GM21367 (cell line): ENCODE measurements around the gene CCDC174.
"Not testable (repeated sequence)": the region's sequence is repeated elsewhere in the genome, so short reads cannot be mapped to it uniquely, and the experiment has no call there.

ENCODE experiments used
- ATAC-seq: cut with Tn5 transposase; IDR thresholded peaks from one replicate; pipeline ENCODE4 v1.9.1; 2021; ENCODE audit not compliant: unreplicated experiment

Gene CCDC174

DNA sequence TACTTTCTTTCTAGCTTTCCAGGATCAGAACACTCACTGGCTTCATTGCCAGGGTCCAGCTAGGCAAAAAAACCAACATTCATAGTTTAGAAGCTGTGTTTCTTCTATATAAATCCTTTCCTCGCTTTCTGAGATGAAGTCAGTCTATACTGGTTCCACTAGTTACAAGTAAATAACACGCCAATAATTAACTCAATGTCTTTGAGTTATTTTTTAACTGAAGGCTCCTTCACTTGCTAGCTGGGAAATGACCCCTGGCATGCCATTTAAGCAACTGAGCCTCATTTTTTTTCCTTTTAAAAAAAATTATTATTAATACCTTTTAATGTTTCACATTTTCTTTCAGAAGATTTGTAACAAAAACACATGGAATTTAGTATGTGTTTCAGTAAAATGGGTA, 2.1 kb upstream of the CCDC174 start:
- ATAC-seq, result no peak

DNA sequence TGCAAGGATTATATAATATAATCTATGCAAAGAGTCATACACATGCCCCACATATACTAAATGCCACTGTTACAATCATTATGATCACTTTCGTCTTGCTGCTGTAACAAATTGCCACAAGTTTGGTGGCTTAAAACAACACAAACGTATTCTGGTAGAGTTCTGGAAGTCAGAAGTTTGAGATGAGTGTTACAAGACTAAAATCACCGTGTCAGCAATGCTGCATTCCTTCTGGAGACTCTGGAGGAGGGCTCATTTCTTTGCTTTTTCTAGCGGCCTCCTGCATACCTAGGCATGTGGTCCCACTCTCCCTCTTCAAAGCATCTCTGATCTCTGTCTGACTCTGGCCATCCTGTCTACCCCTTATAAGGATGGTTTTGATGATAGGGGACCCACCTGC, 1.4 kb upstream of the CCDC174 start:
- ATAC-seq, result no peak

DNA sequence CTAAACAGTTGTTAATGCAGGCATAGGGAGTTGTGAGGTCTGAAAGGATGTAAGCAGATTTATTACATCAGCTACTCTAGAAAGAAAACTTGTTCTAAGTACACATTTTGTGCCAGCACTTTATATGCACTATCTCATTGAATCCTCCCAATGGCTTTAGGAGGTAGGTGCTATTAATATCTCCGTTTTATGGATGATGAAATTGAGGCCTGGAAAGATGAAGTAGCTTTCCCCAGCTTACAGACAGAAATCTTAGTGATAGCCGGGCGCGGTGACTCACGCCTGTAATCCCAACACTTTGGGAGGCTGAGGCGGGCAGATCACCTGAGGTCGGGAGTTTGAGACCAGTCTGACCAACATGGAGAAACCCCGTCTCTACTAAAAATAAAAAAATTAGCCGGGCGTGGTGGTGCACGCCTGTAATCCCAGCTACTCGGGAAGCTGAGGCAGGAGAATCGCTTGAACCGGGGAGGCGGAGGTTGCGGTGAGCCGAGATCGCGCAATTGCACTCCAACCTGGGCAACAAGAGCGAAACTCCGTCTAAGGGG, 872 bp downstream of the CCDC174 start:
- not testable (repeated sequence) for ATAC-seq

DNA sequence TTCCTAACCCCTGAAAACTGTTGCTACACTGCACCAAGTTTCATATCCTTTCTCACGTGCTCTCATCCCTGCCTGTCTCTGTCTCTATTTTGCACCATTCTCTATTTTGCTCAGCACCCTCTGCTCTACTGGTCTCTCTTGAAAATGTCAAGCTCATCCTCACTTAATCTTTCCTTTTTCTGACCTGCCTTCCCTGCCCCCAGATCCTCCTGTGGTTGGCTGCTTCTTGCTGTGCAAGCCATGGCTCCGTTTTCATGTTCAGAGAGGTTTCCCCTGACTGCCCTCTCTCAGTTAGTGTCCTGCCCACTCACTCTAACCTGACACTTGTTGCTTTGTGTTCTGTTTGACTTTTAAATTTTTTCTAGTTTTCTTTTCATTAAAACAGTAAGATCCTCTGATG, 6.0 kb downstream of the CCDC174 start:
- no peak for ATAC-seq

DNA sequence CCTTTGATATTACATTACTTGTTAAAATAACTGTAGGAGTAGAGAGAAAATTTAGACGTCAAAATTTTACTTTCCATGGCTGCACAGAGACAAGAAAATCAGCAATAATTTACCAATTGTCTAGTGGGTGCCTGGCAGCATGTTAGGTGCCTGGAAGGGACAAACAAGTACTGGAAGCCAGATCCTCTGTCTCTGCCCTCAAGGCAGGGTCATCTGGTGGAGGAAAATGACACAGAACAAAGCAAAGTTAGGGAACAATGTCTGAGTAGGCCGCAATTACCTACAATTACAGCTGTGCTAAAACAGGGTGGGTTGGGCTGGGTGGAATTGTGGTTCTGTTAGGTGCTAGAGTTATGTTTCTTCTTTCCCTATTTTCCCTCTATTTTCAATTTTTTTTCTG, 7.4 kb downstream of the CCDC174 start:
- ATAC-seq, result no peak

DNA sequence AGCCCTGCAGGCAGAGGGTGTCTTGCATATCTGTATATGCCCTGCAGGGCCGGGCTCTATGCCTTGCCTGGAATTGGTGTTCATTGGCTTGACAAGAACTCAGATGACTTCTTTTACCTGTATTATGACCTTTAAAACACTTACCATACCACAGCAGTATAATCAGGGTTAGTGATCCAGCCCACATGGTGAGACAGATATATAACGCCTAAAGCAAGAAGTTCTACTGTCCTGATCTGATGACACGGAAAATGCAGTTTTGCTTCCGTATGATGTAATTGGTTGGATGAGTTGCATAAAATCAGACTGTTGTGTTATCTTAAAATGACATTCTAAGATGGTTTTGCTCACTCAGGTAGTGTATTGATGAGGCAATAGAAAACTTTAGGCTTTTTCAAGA, 9.4 kb downstream of the CCDC174 start:
- no peak for ATAC-seq

DNA sequence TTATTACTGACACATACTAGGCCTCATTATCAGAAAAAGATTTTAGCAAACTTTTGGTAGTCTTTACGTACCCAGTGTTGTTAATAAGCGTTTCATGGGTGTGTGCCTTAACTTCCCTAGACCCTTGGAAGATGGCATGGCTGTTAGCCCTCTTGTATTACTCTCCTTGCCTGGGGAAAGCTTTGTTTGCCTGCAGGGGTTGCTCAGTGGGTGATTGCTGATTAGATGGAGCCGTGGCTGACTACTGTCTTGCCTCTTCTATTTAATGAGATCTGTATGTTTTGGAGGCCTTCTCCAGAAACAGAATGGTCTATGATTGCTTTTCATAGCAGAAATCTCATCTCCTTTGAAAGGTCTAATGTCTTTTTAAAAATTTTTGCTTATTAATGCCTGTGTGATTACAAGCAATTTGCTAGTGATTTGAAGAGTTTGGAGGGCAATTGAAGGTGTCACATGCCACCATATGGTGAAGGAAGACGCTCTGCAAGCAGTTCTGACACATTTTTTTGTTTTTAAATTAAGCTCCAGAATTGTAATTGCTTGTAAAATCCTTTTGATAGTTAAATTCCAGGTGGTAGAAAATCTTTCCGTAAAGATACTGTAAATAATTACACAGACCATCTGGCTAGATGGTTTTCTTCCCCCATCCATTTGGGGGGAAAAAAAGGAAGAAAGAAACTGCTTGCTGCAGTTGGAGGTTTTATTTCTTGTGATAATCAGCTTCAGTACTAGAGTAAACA, 12.0 kb downstream of the CCDC174 start:
- no peak for ATAC-seq

DNA sequence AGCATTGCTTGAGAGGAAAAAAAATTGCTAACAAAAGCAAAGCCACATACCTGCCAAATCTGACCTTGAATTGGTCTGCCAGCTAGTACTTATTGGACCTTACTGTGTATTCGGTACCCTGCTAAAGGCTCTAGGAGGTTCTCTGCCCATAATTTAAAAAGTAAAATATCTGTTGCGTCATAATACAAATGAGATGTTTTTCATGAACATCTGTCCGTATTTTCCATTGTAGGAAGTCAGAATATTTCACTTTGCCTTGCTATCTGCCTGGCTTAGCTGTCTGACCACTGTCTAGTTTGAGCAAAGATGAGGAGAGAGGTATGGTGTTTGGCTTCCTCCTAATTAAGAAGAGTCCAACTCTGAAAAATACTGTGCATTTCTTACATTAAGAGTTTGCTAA, 12.6 kb downstream of the CCDC174 start:
- no peak for ATAC-seq

DNA sequence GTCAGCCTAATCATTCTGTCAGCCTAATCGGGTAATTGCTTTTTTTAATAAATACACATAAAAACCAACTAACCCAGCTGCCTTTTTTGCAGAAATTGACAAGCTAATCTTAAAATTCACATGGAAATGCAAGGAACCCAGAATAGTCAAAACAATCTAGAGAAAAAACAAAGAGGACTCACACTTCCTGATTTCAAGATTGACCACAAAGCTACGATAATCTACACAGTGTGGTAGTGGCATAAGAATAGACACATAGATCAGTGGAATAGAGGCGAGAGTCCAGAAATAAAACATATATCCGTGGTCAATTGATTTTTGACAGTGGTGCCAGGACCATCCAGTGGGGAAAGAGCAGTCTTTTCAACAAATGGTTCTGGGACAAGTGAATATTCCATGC, 21.0 kb downstream of the CCDC174 start:
- no peak for ATAC-seq

DNA sequence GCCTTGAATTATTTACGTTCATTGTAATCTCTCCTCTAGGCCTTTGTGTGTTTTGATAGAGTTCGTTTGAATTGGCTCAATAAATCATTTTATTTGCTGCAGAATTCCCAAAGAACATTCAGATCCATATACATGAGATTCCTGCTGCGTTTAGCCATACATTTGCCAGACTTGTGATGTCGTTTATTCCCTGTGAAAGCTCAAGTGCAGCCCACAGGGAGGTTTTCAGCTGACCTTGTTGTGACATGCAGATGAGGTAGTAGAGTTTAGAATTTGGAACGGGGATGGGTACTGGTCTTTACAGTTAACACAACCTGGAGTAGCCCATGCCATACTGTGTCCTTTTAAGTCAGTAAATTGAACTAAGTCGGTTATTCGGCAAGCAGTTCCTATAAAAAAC, 23.3 kb downstream of the CCDC174 start, which contains the start of gene C3orf20:
Gene C3orf20, plus strand, starts transcription at position 301 of the 400 bp plus-strand sequence. CDS start 7,573 bp downstream, outside the sequence.
- ATAC-seq, result no peak

DNA sequence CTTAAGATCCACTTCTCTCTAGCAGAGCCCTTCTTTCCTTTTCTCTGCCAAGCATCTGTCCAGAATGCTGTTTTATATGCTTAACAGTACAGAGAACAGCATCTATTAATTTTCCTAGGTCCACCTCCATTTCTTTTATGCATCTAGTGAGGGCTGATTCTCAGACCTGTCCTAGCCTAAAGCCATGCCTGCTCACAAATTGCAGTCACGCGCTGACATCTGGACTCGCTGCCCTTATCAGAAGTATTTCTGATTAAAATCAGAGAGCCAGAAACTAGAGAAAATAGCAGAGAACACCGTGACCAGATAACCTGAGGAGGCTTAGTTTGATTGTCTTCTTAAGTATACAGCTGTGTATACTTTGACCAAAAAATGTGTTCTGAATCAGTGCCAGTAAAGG, 25.3 kb downstream of the CCDC174 start:
- ATAC-seq, result no peak

DNA sequence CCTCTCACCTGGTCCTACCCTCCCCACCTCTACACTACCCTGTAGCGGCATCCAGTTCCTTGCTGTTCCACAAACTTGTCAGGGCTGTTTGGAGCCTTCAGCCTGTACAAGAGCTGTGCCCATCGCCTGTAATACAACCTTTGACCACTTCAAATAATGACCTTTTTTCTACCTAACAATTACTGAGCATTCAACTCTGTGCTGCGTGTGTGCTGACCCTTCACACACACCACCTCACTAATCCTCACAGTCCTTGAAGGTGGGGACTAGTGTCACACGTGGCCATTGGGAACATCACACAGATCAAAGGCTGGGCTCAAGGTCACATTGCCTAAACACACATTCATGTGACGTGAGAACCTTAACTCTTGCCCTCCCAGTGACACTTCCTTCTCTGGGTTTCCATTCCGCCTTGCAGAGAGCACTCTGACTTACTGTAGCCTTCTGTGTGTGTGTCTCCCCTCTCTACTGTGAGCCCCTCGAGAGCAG, 26.5 kb downstream of the CCDC174 start:
- ATAC-seq, result no peak

DNA sequence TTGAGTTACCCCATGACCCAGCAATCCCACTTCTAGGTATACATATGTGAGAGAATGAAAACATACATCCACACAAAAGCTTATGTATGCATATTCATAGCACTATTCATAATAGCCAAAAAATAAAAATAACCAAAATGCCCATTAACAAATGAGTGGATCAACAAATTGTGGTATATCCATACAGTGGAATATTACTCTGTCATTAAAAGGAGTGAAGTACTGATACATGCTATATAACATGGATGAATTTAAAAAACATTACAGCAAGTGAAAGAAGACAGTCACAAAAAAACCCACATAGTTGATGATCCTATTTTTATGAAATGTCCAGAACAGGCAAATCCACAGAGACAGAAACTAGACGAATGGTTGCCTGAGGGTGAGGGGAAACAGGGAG, 28.6 kb downstream of the CCDC174 start:
- ATAC-seq, result no peak

DNA sequence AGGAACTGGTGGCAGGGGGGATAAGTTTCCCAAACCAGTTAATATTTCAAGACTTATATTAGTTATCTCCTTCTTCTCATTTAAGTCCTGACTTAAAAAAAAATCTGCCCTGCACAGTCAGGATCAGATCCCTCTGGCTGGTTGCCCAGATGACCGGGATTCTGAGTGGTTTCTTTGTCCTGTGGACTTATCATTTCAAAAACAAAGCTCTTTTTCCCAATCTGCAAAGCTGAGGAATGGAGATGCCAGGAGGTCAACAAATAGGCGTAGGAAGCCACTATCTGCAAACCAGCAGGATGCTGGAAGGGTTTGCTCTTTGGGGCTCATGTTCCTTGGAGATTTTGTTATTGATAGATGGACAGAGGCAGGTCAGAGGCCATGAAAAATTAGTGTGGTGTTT, 29.2 kb downstream of the CCDC174 start:
- ATAC-seq, result no peak

DNA sequence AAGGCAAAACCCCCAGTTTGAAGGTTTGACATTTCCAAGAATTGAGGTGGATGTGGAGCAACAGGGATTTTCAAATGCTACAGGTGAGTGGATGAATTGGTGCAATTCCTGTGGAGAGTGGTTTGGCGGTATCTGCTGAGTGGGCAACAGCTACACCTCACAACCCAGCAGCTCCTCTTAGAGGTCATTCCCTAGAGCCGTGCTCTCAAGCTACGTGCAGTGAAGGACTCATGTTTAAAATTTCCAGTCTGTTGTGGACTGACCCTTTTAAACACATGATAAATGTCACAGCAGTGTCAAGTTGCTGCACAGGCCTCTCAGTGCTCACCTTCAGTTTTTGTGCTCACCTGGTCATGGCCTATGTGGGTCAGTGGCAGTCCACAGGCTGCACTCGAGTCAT, 32.9 kb downstream of the CCDC174 start:
- no peak for ATAC-seq

DNA sequence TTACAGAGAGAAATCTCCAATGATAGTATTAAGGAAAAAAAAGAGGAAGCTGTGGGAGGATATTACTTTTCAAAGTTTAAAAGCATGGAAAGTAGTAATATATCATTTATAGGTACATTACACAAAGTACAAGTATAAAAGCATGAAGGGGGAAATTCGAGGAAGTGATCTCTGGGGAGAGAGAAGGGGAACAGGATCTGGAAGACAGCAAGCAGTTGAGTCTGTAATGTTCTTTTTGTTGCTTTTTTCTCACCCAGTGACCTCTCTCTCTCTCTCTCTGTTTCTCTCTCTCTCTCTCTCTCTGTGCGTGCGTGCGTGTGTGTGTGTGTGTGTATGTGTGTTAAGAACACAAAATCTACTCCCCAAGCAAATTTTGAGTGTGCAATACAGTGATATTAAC, 33.6 kb downstream of the CCDC174 start:
- ATAC-seq, result no peak

DNA sequence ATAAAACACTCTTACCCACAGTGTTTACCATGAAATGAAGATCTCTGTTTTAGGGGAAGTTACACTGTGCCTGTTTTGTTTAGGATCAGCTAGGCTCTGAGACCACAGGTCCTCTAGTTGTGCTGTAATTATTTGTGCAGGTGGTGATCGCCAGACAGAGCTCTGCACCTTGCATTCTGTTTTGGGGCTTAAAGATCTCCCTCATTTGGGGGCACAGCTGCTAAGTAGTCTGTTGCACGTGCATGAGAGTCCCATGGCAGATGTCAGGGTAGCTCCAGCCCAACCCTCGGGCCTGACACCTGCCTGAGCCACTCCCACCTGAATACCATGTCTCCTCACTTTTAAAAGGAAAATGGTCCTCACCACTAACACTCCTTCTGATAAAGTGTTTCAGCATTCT, 35.8 kb downstream of the CCDC174 start:
- no peak for ATAC-seq

DNA sequence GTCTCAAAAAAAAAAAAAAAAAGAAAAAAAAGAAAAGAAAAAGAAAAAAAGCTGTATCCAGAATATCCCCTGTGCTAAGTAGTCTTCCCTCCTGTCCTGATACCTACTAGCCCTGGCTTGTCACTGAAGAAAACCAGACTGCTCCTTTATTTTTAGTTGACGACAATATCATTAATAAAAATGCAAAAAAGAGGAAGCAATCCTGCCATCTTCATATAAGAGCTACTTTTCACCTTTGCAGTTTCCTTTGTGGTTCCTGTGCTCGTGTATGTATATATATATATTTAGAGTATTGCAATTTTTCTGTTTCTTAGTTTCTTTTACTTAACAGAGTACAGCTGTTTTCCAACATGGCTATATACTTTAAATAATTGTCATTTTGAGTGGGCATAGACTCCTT, 37.0 kb downstream of the CCDC174 start:
- peak; percentile 41 for ATAC-seq

DNA sequence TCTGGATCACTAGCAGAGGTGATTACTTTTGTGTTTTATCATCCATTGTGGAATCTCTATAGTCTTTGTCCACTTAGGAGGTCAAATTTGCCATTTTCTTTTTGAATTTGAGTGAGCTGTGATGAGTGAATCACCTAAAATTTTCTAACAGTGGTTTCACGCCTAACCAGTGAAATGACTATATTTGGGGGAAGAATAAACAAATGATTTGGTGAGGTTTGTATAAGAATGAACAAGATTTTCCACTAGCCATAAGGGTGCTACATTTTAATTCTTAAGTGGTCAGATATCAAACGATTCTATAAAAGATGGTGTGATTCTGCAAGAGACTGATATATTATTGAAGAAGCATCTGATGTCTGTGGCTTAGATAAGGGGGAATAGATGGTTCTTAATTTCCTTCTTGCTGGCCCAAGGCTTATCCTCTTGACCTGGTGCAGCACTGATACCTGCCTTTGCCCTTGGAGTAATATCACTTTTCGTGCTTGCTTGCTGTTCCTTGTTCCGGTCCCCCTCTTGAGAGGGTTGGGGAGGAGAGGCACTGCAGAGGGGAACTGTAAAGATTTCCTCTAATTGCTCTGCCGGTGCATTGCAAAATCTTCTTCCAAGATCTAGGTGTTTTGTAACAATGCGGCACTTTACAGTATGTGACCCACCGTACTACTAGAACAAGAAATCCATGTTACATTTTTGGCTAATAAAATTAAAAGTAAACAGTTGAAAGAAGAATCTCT, 37.9 kb downstream of the CCDC174 start:
- ATAC-seq, result no peak

DNA sequence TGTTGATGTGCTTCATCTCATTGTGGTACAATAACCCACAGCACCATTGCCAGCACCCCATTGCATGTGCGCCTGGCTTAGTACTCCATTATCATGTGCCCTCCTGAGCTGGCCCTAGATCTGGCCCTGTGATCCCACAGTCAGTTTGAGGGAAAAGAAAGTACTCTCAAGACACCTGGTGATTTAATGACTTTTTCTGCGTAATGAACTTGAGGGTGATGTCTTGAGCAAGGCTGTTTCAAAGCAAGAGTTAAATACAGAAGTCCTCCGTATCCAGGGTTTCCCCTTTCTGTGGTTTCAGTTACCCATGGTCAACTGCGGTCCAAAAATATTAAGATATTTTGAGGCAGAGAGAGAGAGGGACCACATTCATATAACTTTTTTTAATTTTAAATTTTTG, 39.7 kb downstream of the CCDC174 start:
- ATAC-seq, result peak; percentile 32

DNA sequence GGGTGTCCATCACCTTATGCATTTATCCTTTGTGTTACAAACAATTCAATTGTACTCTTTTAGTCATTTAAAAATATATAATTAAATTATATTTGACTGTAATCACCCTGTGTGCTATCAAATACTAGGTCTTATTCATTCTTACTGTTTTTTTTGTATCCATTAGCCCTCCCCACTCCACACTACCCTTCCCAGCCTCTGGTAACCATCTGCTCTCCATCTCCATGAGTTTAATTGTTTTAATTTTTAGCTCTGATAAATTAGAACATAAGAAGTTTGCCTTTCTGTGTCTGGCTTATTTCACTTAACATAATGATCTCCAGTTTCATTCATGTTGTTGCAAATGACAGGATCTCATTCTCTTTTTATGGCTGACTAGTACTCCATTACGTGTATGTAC, 40.2 kb downstream of the CCDC174 start:
- no peak for ATAC-seq

DNA sequence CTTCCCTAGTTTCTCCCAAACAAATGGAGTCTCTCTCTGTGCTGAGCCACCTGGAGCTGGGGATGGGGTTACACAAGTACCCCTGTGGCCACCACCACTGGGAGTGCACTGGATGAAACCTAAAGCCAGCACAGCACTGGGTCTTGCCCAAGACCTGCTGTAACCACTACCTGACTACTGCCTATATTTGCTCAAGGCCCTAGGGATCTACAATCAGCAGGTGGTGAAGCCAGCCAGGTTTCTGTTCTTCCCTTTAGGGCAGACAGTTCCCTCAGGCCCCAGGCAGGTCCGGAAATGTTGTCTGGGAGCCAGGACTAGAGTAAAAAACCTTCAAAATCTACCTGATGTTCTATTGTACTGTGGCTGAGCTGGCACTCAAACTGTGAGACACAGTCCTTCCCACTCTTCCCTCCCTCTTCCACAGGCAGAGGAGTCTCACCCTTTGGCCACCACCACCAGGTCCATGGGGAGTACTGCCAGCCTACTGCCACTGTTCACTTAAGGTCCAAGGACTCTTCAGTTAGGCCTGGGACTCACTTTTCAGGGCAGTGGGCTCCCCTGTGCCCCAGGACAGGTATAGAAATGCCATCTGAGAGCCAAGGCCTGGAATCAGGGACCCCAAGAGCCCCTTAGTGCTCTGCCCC, 47.2 kb downstream of the CCDC174 start:
- ATAC-seq, result no peak
